ENCODE data around the gene PANK1.

DNA sequence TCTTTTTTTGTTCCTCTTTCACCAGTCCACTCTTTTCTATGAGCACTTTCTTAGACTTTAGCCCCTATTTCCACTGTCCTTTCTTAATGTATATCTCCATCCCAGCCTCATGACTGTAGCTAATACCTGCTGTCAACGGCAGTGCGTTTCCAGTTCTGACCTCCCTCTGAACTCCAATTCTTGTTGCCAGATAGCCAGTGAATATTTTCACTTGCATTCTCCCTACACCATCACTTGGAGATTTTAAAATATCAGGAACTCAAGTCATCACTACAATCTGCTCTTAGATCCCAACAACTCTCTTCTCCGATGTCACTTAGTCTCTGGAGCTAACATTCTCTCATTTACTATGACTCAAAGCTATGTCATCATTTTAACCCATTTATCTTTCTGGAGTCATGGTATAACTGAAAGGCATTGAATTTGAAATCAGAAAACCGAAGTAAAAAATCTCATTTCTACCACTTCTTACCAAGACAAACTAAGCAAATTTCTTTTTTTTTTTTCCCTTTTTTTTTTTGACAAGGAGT lies 104.6 kb downstream of the PANK1 start:
- TF ChIP-seq CTCF (IDR thresholded peaks at IDR 0.05; ENCODE audit: insufficient read depth, low read length, poor library complexity, severe bottlenecking) (no peak), EZH2phosphoT487 (conservative IDR thresholded peaks at IDR 0.05; ENCODE audit: low read length) (no peak)

Measured in SU-DHL-6 (cell line).